Activated CD4-positive, alpha-beta T cell treated with anti-CD3 and anti-CD28 coated beads for 1 hour (primary cell): Measurements from ENCODE around the gene EIF2AK3.

Experiments used
- DNase-seq: peaks from one replicate; pipeline ENCODE4 v3.0.0-alpha.2; 2020

EIF2AK3 gene

DNA sequence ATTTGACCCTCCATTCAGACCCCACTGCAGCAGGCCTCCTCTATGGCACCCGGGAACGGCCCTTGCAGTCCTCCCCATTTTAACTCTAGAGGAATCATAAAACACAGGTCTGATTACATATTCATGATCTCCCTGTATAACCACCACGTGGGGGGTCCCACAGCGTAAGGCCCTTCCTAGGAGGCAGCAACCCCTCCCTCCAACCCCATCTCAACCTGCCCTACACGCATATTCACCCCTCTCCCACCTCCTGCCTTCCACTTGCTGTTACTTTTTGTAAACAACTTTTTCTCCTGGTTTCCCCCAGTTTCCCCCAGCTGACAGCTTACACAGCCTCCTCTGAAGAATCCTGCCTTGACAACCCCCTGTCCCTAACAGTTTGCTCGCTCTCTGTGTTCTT is 89.6 kb downstream of the EIF2AK3 start:
- DNase-seq = no peak

DNA sequence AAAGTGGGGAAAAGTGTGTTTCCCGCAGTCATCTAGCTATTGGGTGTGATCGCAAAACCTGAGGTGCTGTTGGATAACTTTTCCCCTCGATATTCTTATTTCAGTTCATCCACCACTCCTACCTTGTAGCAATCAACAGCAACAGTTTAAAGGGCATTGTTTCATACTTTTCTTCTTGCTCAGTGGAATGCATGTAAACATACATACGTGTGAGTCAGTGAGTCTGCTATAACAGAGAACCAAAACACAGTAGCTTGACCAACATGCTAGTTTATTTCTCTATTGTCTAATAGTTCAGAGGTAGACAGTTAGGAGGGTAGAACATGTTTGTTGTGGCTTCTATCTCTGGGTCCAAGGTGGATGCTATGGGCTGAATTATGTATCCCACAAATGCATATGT is 97.2 kb downstream of the EIF2AK3 start:
- no peak for DNase-seq

DNA sequence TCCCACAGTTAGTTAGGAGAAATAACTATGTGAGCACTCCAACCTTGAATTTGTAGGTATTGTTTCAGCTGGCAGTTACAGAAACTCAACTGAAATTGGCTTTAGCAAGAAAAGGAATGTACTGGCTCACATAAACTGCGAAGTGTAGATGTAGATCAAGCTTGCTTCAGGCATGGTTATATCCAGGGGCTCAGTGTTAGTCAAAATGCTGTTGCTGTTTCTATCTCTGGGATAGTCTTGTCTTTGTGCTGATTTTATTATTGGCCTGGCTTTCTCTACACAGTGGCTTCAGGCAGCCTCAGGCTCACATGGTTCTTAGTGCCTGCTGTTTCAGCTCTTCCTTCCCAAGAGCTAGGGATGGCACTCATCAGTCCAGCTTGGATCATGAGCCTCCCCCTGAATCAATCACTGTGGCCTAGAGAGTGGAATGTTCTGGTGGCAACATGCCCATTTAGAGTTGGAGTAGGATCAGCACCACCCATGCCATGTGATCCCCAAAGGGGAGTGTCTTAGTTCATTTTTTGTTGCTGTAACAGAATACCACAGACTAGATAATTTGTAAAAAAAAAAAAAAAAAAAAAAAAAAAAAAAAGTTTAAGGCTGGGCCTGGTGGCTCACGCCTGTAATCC is 105.7 kb downstream of the EIF2AK3 start:
- DNase-seq = no peak

DNA sequence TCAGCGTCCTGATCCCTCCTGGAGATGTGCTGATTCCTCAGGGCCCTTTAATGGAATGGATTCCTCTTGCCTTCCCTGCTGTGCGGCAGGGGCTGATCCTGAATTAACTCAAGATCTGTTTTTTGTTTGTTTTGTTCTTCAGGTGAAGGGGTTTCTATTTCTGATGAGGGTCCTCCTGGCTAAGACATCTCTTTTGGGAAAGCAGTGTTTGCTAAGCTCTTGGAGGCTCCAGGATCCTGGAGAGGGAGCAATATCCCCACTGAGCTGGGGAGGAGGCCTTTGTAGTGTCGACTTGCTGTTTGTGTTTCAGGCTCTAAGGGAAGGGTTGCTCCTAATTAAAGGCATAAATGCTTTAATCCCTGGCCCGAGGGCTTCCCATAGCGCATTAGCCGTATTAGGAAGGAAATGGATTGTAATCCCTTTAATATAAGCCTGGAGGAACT is 109.5 kb downstream of the EIF2AK3 start:
- no peak for DNase-seq
